ENCODE results near the gene GALNT4. TPM values are rescaled to one million over a fixed set of nuclear protein-coding genes. Genes with fewer than 3 reads are reported as not detected.

The GALNT4 gene
- total RNA-seq, 1 experiment from 2014 or later = 23.3 TPM

DNA sequence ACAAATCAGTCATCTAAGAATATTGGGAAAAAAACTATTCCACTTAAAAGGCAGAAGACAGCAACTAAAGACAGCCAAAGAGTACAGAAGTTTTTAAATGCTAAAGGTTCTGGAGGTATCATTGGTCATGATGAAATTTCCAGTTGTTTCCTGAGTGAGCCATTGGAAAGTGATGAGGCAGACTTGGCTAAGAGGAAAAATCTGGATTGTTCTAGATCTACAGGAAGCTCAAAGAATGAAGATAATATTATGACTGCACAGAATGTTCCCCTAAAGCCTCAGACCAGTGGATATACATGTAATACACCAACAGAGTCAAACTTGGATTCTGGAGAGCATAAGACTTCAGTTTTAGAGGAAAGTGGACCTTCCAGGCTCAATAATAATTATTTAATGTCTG, 22.8 kb downstream of the GALNT4 start:
- in situ Hi-C loops (cut with HindIII; ENCODE audit: low sequenced_read_pairs) = no loop called here
- no peak for DNase-seq (ENCODE audit: low spot score)

- in situ Hi-C loops (cut with HindIII; ENCODE audit: low sequenced_read_pairs) = no loop called here
Measured at GRCh38 chr12:89499857-89500256, 24.7 kb downstream of the GALNT4 start.

DNA sequence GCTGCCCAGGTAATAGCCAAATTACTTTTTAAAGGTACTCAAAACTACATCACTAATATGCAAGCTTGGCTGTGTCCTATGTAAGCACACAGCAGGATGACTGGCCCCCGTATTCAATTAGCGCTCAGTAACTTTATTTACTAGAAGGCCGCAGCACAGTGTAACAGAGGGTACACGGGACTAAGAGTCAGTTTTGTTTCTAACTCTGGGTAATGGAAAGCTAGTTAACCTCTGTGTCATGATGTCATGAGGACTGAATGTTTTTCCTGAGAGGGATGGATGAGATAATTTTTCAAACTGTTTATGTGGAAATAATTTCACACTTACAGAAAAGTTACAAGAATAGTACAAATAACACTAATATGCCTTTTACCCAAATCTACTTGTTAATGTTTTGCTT, 27.1 kb downstream of the GALNT4 start:
- in situ Hi-C loops (cut with HindIII; ENCODE audit: low sequenced_read_pairs) = no loop called here
- DNase-seq (ENCODE audit: low spot score) = no peak

More at GRCh38 chr12:89499857-89500256, 24.7 kb downstream of the GALNT4 start:
- DNase-seq (ENCODE audit: low spot score) = no peak

- in situ Hi-C loops (cut with HindIII; ENCODE audit: low sequenced_read_pairs) = no loop called here
- no peak for DNase-seq (ENCODE audit: low spot score)
Measured at GRCh38 chr12:89497005-89497404, 27.6 kb downstream of the GALNT4 start.

GRCh38 chr12:89494411-89495231, 30.0 kb downstream of the GALNT4 start:
- in situ Hi-C loops (cut with HindIII; ENCODE audit: low sequenced_read_pairs) = no loop called here
- no peak for DNase-seq (ENCODE audit: low spot score)

DNA sequence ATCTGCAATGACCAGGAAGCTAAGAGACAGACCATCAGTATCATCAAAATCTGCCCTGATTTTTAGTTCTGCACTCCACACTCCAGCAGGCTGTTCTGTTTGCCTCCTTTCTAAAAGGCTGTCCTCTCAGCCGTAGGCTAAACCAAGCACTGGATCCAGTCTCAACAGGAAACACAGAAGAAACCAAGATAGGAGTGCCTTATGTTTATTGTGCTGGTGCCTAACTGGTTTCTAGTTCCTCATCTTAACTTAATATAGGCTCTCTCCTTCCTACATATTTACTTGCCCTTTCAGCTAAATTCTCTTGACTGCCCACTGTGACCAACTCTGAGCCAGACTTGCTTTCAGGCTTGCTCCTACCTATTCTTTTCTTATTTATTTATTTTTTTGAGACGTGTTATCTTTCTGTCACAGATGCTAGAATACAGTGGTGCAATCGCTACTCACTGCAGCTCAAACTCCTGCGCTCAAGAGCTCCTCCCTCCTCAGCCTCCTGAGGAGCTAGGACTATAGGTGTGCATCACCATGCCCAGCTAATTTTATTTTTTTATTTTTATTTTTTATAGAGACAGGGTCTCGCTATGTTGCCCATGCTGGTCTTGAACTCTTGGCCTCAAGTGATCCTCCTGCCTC, 30.8 kb downstream of the GALNT4 start:
- in situ Hi-C loops (cut with HindIII; ENCODE audit: low sequenced_read_pairs) = no loop called here
- DNase-seq (ENCODE audit: low spot score) = no peak

DNA sequence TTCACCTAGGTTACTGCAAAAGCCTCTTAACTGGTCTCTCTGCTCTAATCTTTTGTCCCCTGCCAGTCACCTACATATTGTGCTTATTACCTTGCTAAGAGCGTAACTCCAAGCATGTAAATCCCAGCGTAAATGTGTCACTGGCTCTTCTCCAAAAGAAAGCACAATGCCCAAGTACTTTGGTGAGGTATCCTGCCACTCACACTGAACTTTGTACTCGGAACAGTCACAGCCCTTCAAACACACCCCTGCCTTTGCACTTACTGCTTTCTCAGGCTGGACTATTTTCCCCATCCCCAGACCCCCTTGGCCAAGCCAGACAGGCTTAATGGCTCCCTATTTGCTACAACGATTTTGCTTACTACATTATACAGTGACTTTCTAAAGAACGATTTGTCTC, 31.7 kb downstream of the GALNT4 start:
- in situ Hi-C loops (cut with HindIII; ENCODE audit: low sequenced_read_pairs) = no loop called here
- no peak for DNase-seq (ENCODE audit: low spot score)

- in situ Hi-C loops (cut with HindIII; ENCODE audit: low sequenced_read_pairs) = no loop called here
- no peak for DNase-seq (ENCODE audit: low spot score)
Measured at GRCh38 chr12:89490922-89491321, 33.7 kb downstream of the GALNT4 start.

DNA sequence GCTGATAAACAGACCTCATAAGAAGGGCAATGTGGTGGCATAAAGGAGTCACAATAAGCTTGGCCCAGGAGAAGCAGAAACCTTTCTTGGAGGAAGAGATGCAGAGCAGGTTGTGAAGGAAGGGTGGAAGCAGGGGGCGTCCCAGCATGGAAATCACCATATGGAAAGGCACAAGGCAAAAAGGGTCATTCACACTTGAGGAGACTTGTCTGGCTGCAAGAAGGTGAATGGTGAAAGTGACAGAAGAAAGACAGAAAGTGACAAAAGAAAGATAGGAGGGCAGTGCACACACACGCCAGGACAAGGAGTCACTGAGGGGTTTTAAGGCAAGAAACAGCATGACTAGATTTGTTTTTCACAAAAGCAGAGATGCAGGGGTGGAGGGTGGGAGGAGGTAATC, 38.3 kb downstream of the GALNT4 start:
- no peak for DNase-seq (ENCODE audit: low spot score)
- in situ Hi-C loops (cut with HindIII; ENCODE audit: low sequenced_read_pairs) = no loop called here

DNA sequence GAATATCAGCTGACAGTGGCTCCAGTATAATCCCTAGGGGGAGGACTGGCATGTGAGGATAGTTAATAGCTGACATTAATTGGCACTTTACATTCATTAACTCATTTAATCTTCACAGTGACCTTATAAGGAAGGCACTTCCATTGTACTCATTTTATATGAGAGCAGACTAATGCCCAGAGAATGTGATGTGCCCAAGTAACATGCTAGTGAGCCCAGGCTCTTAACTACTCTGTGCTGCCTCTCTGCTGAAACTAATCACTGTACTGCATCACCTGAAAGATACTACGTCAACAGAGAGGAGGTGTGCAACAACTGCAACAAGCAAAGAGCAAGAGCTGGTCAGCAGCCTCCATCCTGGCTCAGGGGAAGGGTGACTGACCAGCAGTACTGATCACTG, 40.1 kb downstream of the GALNT4 start:
- no peak for DNase-seq (ENCODE audit: low spot score)
- in situ Hi-C loops (cut with HindIII; ENCODE audit: low sequenced_read_pairs) = no loop called here

- DNase-seq (ENCODE audit: low spot score) = no peak
- in situ Hi-C loops (cut with HindIII; ENCODE audit: low sequenced_read_pairs) = no loop called here
Measured at GRCh38 chr12:89481213-89481914, 43.2 kb downstream of the GALNT4 start.

DNA sequence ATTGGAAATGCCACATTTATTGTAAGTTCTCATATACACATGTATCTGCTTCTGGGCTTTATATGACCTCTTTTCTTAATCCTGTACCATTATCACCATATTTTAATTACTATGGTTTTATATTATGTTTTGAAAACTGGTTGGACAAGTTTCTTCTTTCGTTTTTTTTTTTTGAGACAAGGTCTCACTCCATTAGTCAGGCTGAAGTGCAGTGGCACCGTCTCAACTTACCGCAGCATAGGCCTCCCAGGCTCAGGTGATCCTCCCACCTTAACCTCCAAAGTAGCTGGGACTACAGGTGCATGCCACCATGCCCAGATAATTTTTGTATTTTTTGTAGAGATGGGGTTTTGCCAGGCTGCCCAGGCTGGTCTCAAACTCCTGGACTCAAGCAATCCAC, 44.6 kb downstream of the GALNT4 start:
- DNase-seq (ENCODE audit: low spot score) = no peak
- in situ Hi-C loops (cut with HindIII; ENCODE audit: low sequenced_read_pairs) = no loop called here

DNA sequence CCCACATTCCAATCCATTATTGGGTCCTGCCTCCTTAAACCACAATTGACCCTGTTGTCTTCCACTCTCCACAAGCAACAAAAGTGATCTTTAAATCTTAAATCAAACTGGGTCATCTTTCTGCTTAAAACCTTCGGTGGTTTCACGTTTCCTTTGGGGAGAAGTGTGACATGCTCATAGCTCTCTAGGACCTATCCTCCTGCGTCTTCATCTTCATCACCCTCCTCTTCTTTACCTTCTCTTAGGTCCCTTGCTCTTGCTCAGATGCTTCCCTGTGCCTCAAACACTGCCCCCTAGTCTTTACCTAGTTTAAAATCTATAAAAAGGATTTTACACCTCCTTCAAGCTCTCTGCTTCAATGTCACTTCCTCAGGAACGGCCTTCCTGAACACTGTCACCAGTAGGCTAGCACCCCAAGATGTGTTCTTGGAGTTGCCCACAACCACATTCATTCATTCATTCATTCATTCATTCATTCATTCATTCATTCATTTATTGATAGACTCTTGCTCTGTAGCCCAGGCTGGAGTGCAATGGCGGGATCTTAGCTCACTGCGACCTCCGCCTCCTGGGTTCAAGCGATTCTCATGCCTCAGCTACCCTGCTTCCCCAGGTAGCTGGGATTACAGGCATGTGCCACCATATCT, 46.8 kb downstream of the GALNT4 start:
- DNase-seq (ENCODE audit: low spot score) = no peak
- in situ Hi-C loops (cut with HindIII; ENCODE audit: low sequenced_read_pairs) = no loop called here

DNA sequence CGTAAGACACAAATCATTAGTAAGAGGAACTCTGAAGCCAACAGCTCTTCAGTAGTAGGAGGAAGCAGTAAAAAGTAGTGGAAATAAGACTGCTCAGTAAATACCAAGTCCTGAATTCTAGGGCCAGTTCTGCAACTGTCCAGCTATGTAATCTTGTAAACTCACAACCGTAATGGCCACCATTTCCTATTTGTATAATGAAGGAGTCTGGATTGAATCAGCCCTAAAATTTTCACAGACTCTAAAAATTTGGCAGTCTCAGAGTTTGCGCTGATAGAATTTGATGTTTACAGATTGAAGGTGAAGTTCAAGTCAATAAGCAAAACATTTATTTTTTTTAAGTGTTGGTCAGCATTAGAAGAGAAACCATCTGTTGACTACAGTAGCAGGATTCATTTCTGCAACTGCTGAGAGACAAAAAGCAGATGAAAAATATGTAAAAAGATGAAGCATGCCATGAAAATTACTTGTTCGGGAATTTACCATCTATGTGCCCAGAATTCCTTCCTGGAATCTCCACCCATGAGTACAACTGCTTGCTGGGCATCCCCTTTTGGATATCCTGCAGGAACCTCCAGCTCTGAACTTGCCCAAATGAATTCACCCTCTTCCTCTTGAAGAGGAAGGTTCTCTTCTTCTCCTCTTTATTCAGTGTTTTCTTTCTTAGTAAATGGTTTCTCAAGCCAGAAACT, 47.5 kb downstream of the GALNT4 start:
- DNase-seq (ENCODE audit: low spot score) = no peak
- in situ Hi-C loops (cut with HindIII; ENCODE audit: low sequenced_read_pairs) = no loop called here

- in situ Hi-C loops (cut with HindIII; ENCODE audit: low sequenced_read_pairs) = no loop called here
- no peak for DNase-seq (ENCODE audit: low spot score)
Measured at GRCh38 chr12:89476232-89476631, 48.4 kb downstream of the GALNT4 start.

- in situ Hi-C loops (cut with HindIII; ENCODE audit: low sequenced_read_pairs) = no loop called here
- DNase-seq (ENCODE audit: low spot score) = no peak
Measured at GRCh38 chr12:89475203-89475990, 49.2 kb downstream of the GALNT4 start.

- in situ Hi-C loops (cut with HindIII; ENCODE audit: low sequenced_read_pairs) = loop anchor here (25.0 kb wide), 2 partner anchors 112 to 437 kb away; partner anchors contain the start of gene DUSP6
- DNase-seq (ENCODE audit: low spot score) = no peak
Measured at GRCh38 chr12:89474615-89475014, 50.0 kb downstream of the GALNT4 start.
